Suprapubic skin (tissue), 4 donors: ENCODE measurements around the gene NFIA. TPM values are rescaled to one million over a fixed set of nuclear protein-coding genes. Genes with fewer than 3 reads are reported as not detected.

Experiments used
- DNase-seq, 2 donors: peaks; one replicate each; pipeline ENCODE4 v3.0.0-alpha.2; 2019; ENCODE audit warnings: low spot score in 2 of 2
- H3K27ac ChIP-seq: fragments of 200-600 bp; sonication (generic); one replicate; pipeline ENCODE4 v1.5.1; 2019
- H3K27me3 ChIP-seq: fragments of 200-600 bp; sonication (generic); one replicate; pipeline ENCODE4 v1.5.1; 2019
- H3K36me3 ChIP-seq: fragments of 200-600 bp; sonication (generic); one replicate; pipeline ENCODE4 v1.5.1; 2019
- H3K4me1 ChIP-seq: fragments of 200-600 bp; sonication (generic); one replicate; pipeline ENCODE4 v1.5.1; 2019
- H3K4me3 ChIP-seq: fragments of 200-600 bp; sonication (generic); one replicate; pipeline ENCODE4 v1.5.1; 2019; ENCODE audit warnings: mild to moderate bottlenecking
- H3K9me3 ChIP-seq: fragments of 200-600 bp; sonication (generic); one replicate; pipeline ENCODE4 v1.5.1; 2019
- EP300 ChIP-seq: sonication (generic); formaldehyde crosslinking; IDR thresholded peaks from one replicate; pipeline ENCODE4 v1.6.1; 2017; ENCODE audit warnings: antibody characterized with exemption
- POLR2A ChIP-seq, 2 donors: fragments of 450-650 bp; IDR thresholded peaks; one replicate each; pipeline ENCODE4 v1.6.1; 2017; ENCODE audit warnings: antibody characterized with exemption in 2 of 2, mild to moderate bottlenecking in 2 of 2, moderate library complexity in 2 of 2
- POLR2AphosphoS5 ChIP-seq, 3 donors: sonication (generic); formaldehyde crosslinking; IDR thresholded peaks; one replicate each; pipeline ENCODE4 v1.6.1; 2017; ENCODE audit warnings: antibody characterized with exemption in 3 of 3
- WGBS: methylation state at CpG from one replicate; pipeline ENCODE4 v1.1.5; 2018; 5-methylcytosine and 5-hydroxymethylcytosine counted together
- total RNA-seq, 4 donors: library from RNA; depleted of rRNA; stranded (reverse); fragments of >200 nt; gene quantifications; one replicate each; pipeline ENCODE4 v1.1.0, GENCODE V29; 2016
- TF ChIP-seq, protein P1 (sequence below), 2 donors: fragments of 200-600 bp in 1 of 2; fragments of 450-650 bp in 1 of 2; sonication (generic) in 1 of 2; IDR thresholded peaks; one replicate each; pipeline ENCODE4 v1.5.1; 2016 to 2019; ENCODE audit warnings: antibody characterized with exemption in 2 of 2, mild to moderate bottlenecking in 1 of 2, moderate library complexity in 1 of 2

NFIA gene
- total RNA-seq, 4 donors from 2014 or later = 30.1 to 54.2 (median 48.2) TPM

GRCh38 chr1:61412601-61413000 lies 330.2 kb downstream of the NFIA start:
- H3K27me3 ChIP-seq = no peaks in the 10 kb centered on the region
- H3K27ac ChIP-seq = no peak overlapping the region
- WGBS = 86% methylated on average over 1 of the region's 1 CpG
- H3K36me3 ChIP-seq = peaks cover 28% of the 10 kb centered on the region
- no peak overlapping the region for H3K4me3 ChIP-seq
- DNase-seq = no peak
- no peaks in the 10 kb centered on the region for H3K9me3 ChIP-seq
- TF ChIP-seq, protein P1, sequence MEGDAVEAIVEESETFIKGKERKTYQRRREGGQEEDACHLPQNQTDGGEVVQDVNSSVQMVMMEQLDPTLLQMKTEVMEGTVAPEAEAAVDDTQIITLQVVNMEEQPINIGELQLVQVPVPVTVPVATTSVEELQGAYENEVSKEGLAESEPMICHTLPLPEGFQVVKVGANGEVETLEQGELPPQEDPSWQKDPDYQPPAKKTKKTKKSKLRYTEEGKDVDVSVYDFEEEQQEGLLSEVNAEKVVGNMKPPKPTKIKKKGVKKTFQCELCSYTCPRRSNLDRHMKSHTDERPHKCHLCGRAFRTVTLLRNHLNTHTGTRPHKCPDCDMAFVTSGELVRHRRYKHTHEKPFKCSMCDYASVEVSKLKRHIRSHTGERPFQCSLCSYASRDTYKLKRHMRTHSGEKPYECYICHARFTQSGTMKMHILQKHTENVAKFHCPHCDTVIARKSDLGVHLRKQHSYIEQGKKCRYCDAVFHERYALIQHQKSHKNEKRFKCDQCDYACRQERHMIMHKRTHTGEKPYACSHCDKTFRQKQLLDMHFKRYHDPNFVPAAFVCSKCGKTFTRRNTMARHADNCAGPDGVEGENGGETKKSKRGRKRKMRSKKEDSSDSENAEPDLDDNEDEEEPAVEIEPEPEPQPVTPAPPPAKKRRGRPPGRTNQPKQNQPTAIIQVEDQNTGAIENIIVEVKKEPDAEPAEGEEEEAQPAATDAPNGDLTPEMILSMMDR (IDR thresholded peaks at IDR 0.05) = no peak
- no peak for TF ChIP-seq POLR2AphosphoS5 (IDR thresholded peaks at IDR 0.05)
- TF ChIP-seq POLR2A (IDR thresholded peaks at IDR 0.05) = no peak
- no peak for TF ChIP-seq EP300
- no peaks in the 10 kb centered on the region for H3K4me1 ChIP-seq

GRCh38 chr1:61419196-61419595 lies 336.8 kb downstream of the NFIA start:
- no peaks in the 10 kb centered on the region for H3K27me3 ChIP-seq
- DNase-seq = no peak
- H3K4me1 ChIP-seq = peaks cover 5% of the 10 kb centered on the region
- TF ChIP-seq POLR2A (IDR thresholded peaks at IDR 0.05) (no peak), EP300 (no peak), POLR2AphosphoS5 (IDR thresholded peaks at IDR 0.05) (no peak)
- TF ChIP-seq, protein P1 (IDR thresholded peaks at IDR 0.05) = no peak
- H3K27ac ChIP-seq = no peak overlapping the region
- H3K36me3 ChIP-seq = no peaks in the 10 kb centered on the region
- no peaks in the 10 kb centered on the region for H3K9me3 ChIP-seq
- 84% methylated on average over 4 of the region's 4 CpGs for WGBS
- H3K4me3 ChIP-seq = no peak overlapping the region

DNA sequence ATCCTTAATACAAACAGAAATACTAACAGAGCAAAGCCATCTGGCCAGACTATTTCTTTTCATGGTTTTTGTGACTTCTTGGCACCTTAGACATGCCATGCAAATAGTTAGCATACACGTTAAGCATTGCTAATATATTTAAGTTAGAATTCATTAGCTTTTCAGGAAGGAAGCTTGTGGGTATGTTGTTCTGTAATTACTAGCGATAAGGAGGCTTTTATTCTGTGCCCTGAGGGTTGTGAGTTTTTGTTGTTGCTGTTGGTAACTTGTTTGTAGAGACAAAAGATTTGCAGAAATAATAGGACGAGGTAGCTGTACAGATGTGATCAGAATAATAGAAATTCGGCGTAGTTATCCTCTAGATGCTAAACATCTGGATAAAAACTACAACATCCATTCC lies 337.3 kb downstream of the NFIA start:
- no peak for DNase-seq
- Histone ChIP-seq H3K27ac (no peak overlapping the region), H3K4me3 (no peak overlapping the region), H3K4me1 (peaks cover 10% of the 10 kb centered on the region), H3K36me3 (no peaks in the 10 kb centered on the region), H3K9me3 (no peaks in the 10 kb centered on the region), H3K27me3 (no peaks in the 10 kb centered on the region)
- 65% methylated on average over 5 of the region's 5 CpGs for WGBS
- TF ChIP-seq, protein P1 (IDR thresholded peaks at IDR 0.05) = no peak
- TF ChIP-seq POLR2A (IDR thresholded peaks at IDR 0.05) (no peak), EP300 (no peak), POLR2AphosphoS5 (IDR thresholded peaks at IDR 0.05) (no peak)

DNA sequence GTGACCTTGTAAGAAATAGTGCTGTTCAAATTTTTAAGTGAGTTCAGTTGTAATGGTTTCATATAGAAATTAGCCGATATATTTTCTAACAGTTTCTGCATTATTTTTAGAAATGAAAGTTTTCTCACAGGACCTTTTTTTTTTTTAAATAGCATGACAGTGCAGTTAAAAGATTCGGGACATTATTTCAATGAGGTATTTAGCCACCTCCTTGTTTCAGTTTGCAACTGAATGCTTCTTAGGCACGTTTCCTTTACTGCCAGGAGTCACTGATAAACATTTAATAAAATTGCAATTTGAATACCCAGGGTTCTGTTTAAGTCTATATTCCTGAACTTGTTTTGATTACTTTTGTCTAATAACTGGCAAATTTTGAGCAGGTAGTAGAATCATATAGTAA lies 337.9 kb downstream of the NFIA start:
- no peaks in the 10 kb centered on the region for H3K36me3 ChIP-seq
- H3K4me3 ChIP-seq = no peak overlapping the region
- no peak overlapping the region for H3K27ac ChIP-seq
- 73% methylated on average over 3 of the region's 3 CpGs for WGBS
- H3K27me3 ChIP-seq = no peaks in the 10 kb centered on the region
- no peaks in the 10 kb centered on the region for H3K9me3 ChIP-seq
- peaks cover 15% of the 10 kb centered on the region for H3K4me1 ChIP-seq
- no peak for DNase-seq
- TF ChIP-seq POLR2A (IDR thresholded peaks at IDR 0.05) (no peak), POLR2AphosphoS5 (IDR thresholded peaks at IDR 0.05) (no peak), EP300 (no peak)
- TF ChIP-seq, protein P1 (IDR thresholded peaks at IDR 0.05) = no peak

- 86% methylated on average over 14 of the region's 14 CpGs for WGBS
- H3K36me3 ChIP-seq = peaks cover 1% of the 10 kb centered on the region
Observed at GRCh38 chr1:61420909-61421835, 338.8 kb downstream of the NFIA start.

More at GRCh38 chr1:61420909-61421835, 338.8 kb downstream of the NFIA start:
- H3K4me3 ChIP-seq = no peak overlapping the region
- no peak for DNase-seq
- no peaks in the 10 kb centered on the region for H3K9me3 ChIP-seq
- H3K4me1 ChIP-seq = peaks cover 17% of the 10 kb centered on the region
- H3K27ac ChIP-seq = no peak overlapping the region
- H3K27me3 ChIP-seq = no peaks in the 10 kb centered on the region
- TF ChIP-seq POLR2AphosphoS5 (IDR thresholded peaks at IDR 0.05) (no peak), POLR2A (IDR thresholded peaks at IDR 0.05) (no peak)
- TF ChIP-seq, protein P1 (IDR thresholded peaks at IDR 0.05) = no peak
